ENCODE measurements around the gene CHKB. TPM values are rescaled to one million over a fixed set of nuclear protein-coding genes. Genes with fewer than 3 reads are reported as not detected.

The CHKB gene
- total and polyA plus RNA-seq, 2 of the 8 experiments (the other 6 are each of a cell fraction or from before 2014, with no cell fraction given) = 27.9 to 42.2 TPM

DNA sequence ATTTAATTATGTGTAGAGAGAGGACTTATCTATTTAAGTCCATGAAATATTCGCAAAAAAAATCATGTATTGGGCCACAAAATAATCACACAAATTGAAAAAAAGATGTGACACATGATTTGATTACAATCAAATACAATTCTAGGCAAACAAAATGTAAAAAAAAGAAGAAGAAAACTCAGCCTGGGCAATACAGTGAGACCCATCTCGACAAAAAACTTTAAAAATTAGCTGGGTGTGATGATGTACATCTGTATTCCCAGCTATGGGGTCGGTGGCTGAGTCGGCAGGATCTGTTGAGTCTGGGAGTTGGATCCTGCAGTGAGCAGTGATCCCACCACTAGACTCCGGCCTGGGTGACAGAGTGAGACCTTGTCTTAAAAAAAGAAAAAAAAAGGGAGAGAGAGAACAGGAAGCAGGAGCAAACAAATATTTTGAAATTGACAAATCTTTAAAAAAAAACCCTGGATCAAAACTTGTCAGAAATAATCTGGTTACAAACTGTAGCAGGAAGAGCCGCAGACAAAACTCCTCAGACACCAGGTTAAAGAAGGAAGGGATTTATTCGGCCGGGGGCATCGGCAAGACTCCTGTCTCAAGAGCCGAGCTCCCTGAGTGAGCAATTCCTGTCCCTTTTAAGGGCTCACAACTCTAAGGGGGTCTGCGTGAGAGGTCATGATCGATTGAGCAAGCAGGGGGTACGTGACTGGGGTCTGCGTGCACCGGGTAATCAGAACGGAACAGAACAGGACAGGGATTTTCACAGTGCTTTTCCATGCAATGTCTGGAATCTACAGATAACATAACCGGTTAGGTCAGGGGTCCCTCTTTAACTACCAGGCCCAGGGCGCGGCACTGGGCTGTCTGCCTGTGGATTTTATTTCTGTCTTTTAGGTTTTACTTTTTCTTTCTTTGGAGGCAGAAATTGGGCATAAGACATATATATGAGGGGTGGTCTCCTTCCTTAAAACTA lies 49.5 kb downstream of the CHKB start (continued):
- TF ChIP-seq KDM4A (IDR thresholded peaks at IDR 0.05; ENCODE audit: low read depth, low read length, severe bottlenecking) = no peak
- no peak for TF ChIP-seq GABPA (IDR thresholded peaks at IDR 0.05; ENCODE audit: borderline replicate concordance, insufficient read depth, low read length)
- TF ChIP-seq, protein P1, sequence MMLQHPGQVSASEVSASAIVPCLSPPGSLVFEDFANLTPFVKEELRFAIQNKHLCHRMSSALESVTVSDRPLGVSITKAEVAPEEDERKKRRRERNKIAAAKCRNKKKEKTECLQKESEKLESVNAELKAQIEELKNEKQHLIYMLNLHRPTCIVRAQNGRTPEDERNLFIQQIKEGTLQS (IDR thresholded peaks at IDR 0.05; ENCODE audit: insufficient read depth, low read depth, low read length) = no peak
- no peak for TF ChIP-seq CBX5 (IDR thresholded peaks at IDR 0.05; ENCODE audit: low read depth, low read length)
- no peak for TF ChIP-seq SIN3A (conservative IDR thresholded peaks at IDR 0.05 in 1 of 2, IDR thresholded peaks at IDR 0.05 in 1 of 2; ENCODE audit: low read depth in 1 of 2, low read length in 2 of 2)
- TF ChIP-seq RBBP5 (IDR thresholded peaks at IDR 0.05; ENCODE audit: borderline replicate concordance, low read depth, low read length) = no peak
- no peak for TF ChIP-seq TAF7 (optimal IDR thresholded peaks at IDR 0.05; ENCODE audit: borderline replicate concordance, low read depth, low read length)
- TF ChIP-seq CEBPB (IDR thresholded peaks at IDR 0.05; ENCODE audit: low read depth, low read length) = no peak
- TF ChIP-seq, protein P2, sequence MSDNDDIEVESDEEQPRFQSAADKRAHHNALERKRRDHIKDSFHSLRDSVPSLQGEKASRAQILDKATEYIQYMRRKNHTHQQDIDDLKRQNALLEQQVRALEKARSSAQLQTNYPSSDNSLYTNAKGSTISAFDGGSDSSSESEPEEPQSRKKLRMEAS (IDR thresholded peaks at IDR 0.05) = no peak
- TF ChIP-seq JUN (IDR thresholded peaks at IDR 0.05; ENCODE audit: low read depth, low read length) = no peak
- no peak for TF ChIP-seq BACH1 (IDR thresholded peaks at IDR 0.05; ENCODE audit: low read length)
- no peak for TF ChIP-seq HDAC6 (IDR thresholded peaks at IDR 0.05; ENCODE audit: low read depth, low read length)
